ENCODE measurements around the gene CEP112. TPM values are rescaled to one million over a fixed set of nuclear protein-coding genes. Genes with fewer than 3 reads are reported as not detected.

Gene CEP112
- total RNA-seq, 2 donors from 2014 or later: 5.9 to 6.2 TPM

GRCh38 chr17:66187718-66188117 lies 4.2 kb downstream of the CEP112 start:
- no peak for TF ChIP-seq CTCF (IDR thresholded peaks at IDR 0.05)
- no peak for DNase-seq
- intact Hi-C loops (cut with DNase I): no loop called here

GRCh38 chr17:66185862-66186261 lies 6.1 kb downstream of the CEP112 start:
- Histone ChIP-seq H3K27ac (no peak overlapping the region), H3K4me3 (no peak overlapping the region), H3K9ac (ENCODE audit: low read depth in 2 of 2, low read length in 2 of 2) (no peak overlapping the region), H3K27me3 (no peaks in the 10 kb centered on the region), H3K9me3 (no peaks in the 10 kb centered on the region), H3K4me1 (no peaks in the 10 kb centered on the region), H3K36me3 (no peaks in the 10 kb centered on the region)
- no peak for TF ChIP-seq CTCF (IDR thresholded peaks at IDR 0.05)
- intact Hi-C loops (cut with DNase I): no loop called here
- no peak for DNase-seq

More at GRCh38 chr17:66187718-66188117, 4.2 kb downstream of the CEP112 start:
- Histone ChIP-seq H3K4me3 (no peak overlapping the region), H3K27ac (no peak overlapping the region), H3K27me3 (no peaks in the 10 kb centered on the region), H3K9me3 (no peaks in the 10 kb centered on the region), H3K9ac (ENCODE audit: low read depth in 2 of 2, low read length in 2 of 2) (no peak overlapping the region), H3K36me3 (no peaks in the 10 kb centered on the region), H3K4me1 (no peaks in the 10 kb centered on the region)

- no peak overlapping the region for H3K4me3 ChIP-seq
- no peaks in the 10 kb centered on the region for H3K4me1 ChIP-seq
- no peak for TF ChIP-seq CTCF (IDR thresholded peaks at IDR 0.05)
- no peak overlapping the region for H3K27ac ChIP-seq
- no peaks in the 10 kb centered on the region for H3K27me3 ChIP-seq
- no peak for DNase-seq
- no peaks in the 10 kb centered on the region for H3K36me3 ChIP-seq
- H3K9me3 ChIP-seq: no peaks in the 10 kb centered on the region
- intact Hi-C loops (cut with DNase I): no loop called here
- no peak overlapping the region for H3K9ac ChIP-seq (ENCODE audit: low read depth in 2 of 2, low read length in 2 of 2)
Observed at GRCh38 chr17:66184392-66184791, 7.5 kb downstream of the CEP112 start.

GRCh38 chr17:66183529-66183928 lies 8.4 kb downstream of the CEP112 start:
- no peak for TF ChIP-seq CTCF (IDR thresholded peaks at IDR 0.05)
- Histone ChIP-seq H3K9me3 (no peaks in the 10 kb centered on the region), H3K9ac (ENCODE audit: low read depth in 2 of 2, low read length in 2 of 2) (no peak overlapping the region), H3K4me1 (no peaks in the 10 kb centered on the region), H3K36me3 (no peaks in the 10 kb centered on the region), H3K4me3 (no peak overlapping the region), H3K27me3 (no peaks in the 10 kb centered on the region), H3K27ac (no peak overlapping the region)
- no peak for DNase-seq
- intact Hi-C loops (cut with DNase I): no loop called here

GRCh38 chr17:66178642-66179041 lies 13.3 kb downstream of the CEP112 start:
- intact Hi-C loops (cut with DNase I): no loop called here
- Histone ChIP-seq H3K27me3 (no peaks in the 10 kb centered on the region), H3K36me3 (no peaks in the 10 kb centered on the region), H3K9me3 (no peaks in the 10 kb centered on the region), H3K4me1 (no peaks in the 10 kb centered on the region), H3K9ac (ENCODE audit: low read depth in 2 of 2, low read length in 2 of 2) (no peak overlapping the region), H3K27ac (no peak overlapping the region), H3K4me3 (no peak overlapping the region)
- DNase-seq: no peak
- no peak for TF ChIP-seq CTCF (IDR thresholded peaks at IDR 0.05)

- intact Hi-C loops (cut with DNase I): no loop called here
- no peak for TF ChIP-seq CTCF (IDR thresholded peaks at IDR 0.05)
- Histone ChIP-seq H3K27ac (no peak overlapping the region), H3K4me1 (no peaks in the 10 kb centered on the region), H3K27me3 (no peaks in the 10 kb centered on the region), H3K36me3 (no peaks in the 10 kb centered on the region), H3K4me3 (no peak overlapping the region), H3K9me3 (no peaks in the 10 kb centered on the region), H3K9ac (ENCODE audit: low read depth in 2 of 2, low read length in 2 of 2) (no peak overlapping the region)
- DNase-seq: no peak
Observed at GRCh38 chr17:66177048-66177447, 14.9 kb downstream of the CEP112 start.
